Urothelium cell line (cell line): ENCODE data around the gene TTC3.

Source experiments
- DNase-seq: peaks from one replicate; pipeline ENCODE4 v3.0.0; 2011; ENCODE audit warnings: low spot score, mixed read lengths
- FAIRE-seq: peaks from 2 replicates; lab custom pipeline; 2011; peaks lifted over from hg19 to GRCh38; lab: Jason Lieb, UNC

The TTC3 gene

GRCh38 chr21:37186983-37187382, 113.9 kb downstream of the TTC3 start:
- FAIRE-seq, result no peak

GRCh38 chr21:37188825-37189224, 115.8 kb downstream of the TTC3 start:
- FAIRE-seq, result no peak
- DNase-seq, result no peak

More at GRCh38 chr21:37186983-37187382, 113.9 kb downstream of the TTC3 start:
- no peak for DNase-seq

- DNase-seq, result no peak
- FAIRE-seq, result no peak
These were observed 119.0 kb downstream of the TTC3 start for GRCh38 chr21:37192019-37192418.

DNA sequence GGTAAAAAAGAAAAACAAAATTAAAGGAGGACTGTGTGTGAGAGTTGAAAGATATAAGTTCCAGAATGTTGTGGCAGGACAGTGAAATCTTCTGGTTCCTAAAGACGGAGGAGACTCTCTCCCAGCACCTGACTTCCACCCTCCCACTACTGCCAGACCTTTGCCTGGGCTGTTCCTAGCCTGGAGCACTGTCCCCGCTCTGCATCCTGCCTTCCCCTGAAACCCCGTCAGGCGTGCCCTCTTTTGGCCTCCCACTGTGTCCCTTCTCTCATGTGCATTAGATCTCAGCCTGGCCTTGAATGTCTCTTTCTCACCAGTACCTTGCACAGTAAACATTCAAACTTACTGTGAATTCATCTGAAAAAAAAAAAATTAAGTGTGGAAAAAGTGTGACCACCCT, 120.0 kb downstream of the TTC3 start:
- FAIRE-seq (no peak), DNase-seq (no peak)

DNA sequence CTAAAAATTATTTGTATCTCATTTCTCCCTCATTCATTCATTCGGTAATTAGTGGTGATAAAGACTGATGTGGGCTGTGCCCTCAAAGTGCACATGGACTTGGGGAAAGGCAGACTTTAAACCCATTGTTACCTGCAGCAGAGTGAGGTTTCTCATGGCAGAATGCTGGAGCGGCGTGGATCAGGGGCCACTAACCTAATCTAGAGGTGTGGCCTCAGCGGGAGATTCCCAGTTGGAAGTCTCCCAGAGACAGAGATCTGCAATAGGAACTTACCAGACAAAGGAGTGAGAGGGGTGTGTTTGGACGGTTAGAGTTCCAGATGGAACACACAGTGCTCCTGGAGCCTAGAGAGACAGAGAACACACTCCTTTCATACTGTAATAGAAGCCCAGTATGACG, 120.6 kb downstream of the TTC3 start:
- no peak for DNase-seq
- FAIRE-seq, result no peak

- no peak for DNase-seq
- FAIRE-seq, result no peak
These were observed 122.0 kb downstream of the TTC3 start for GRCh38 chr21:37195059-37195458.

DNA sequence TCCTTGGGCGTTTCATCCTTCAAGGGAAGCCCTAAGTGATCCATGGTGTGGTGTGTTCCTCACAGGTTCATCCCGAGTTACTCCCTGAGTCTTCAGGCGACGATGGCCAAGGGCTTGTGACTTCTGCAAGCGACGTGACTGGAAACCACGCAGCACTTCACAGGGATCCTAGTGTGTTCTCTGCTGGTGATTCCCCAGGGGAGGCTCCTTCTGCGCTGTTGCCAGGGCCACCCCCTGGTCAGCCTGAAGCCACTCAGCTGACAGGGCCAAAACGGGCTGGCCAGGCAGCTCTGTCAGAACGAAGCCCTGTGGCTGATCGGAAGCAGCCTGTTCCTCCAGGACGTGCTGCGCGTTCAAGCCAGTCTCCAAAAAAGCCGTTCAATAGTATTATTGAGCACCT, 122.6 kb downstream of the TTC3 start:
- FAIRE-seq, result no peak
- no peak for DNase-seq

DNA sequence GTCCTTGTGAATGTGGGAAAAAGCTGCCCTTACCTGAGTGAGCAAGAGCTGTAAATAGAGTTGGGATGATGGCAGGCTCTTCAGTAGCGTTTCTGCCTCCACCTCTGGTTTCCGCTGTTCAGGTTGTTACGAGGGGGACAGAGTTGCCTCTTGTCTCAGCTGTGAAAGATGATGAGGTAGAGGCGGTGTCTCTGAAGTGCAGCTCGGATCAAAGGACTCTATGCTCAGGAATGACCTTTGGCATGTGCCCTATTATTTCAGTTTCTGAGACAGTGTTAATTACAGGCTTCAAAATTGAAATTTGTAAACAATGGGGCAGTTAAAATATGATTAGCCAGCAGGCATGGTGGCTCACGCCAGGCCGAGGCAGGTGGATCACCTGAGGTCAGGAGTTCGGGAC, 123.8 kb downstream of the TTC3 start:
- FAIRE-seq (no peak), DNase-seq (no peak)

DNA sequence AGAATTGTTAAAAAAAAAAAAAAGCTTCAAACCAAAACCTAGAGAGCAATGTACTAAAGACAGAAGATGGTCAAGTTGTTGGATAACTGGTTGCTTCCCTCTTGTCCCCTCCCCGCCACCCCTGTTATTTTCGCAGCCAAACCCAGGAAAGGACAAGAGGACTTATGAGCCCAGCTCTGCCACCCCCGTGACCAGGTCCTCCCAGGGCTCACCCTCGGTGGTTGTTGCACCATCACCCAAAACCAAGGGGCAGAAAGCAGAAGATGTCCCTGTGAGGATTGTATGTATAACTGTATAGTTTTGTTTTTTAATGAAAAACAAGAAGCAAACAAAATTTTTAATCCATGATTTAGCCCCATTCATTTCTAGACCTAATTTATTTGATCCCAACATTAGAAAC, 124.7 kb downstream of the TTC3 start:
- no peak for FAIRE-seq
- no peak for DNase-seq

DNA sequence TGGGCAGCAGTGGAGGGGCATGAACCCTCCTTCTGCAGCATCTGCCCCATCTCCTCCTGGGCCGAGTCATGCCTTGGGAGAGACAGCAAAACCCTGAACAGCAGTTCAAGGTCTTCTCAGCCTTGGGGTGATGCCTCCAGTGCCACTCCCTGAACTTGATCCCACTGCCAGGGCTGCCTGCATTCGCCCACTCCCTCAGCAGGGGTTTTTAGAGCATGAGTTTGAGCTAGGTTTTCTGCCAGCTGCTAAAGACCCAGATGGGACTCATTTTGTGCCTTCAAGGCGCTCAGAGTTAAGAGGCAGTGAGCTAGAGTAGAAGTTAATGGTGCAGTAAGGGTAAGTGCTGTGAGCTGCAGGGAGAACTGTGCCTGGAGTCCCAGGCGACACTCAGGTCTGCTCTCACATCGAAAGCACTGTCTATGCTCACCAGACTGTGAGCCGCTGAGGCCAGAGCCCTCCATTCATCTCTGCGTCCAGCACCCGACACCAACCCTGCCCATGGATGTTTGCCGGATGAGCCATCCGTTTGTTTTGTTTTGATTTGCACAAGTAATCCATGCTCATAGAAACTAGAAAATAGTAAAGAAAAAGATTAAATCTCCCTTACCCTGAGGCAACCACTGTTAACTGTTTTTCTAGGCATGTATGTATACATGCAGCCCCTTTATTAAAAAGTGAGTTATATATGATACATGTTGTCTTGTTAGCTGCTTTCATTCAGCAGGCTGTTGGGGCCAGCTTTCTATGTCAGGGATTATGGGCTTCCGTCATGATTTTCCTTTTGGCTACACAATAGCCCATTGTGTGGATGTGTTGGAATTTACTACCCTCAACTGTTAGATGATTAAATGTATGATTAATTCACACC, 126.2 kb downstream of the TTC3 start:
- FAIRE-seq (no peak), DNase-seq (no peak)

DNA sequence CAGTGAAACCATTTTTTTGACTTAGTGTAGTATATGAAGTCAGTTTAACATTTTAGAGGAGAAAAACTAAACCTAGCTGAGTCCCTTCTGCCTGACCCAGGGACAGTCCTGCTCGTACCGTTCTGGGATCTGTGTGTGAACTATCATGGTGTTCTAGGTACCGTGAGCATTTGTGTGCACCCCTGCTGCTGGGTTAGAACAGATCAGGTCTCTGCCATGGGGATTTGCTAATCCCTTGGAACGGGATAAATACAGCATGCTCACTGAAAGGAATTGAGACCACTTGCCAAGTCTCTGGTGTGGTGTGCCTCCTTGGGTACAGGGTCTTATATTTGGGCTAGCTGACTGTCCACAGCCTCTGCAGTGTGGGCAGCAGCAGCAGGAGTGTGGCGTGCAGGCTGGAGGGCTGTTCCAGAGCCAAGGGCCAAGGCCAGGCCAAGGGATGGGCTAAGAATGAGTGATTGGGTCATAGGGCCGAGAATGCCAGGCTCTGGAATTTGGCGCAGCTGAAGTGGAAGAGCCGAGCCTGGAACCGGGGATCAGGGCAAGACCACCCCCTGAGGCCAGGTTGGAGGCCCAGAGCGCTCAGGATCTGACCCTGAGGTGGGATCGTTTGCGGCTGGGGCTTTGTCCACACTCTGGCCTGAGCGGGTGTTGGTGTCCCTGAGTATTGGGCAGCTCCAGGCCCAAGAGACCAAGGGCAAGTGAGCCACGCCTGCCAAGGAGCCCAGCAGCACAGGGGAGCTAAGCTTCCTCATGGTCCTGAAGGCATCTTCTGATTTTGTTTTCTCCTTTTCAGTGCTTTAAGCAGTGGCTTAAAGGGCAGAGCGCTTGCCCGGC, 127.8 kb downstream of the TTC3 start:
- DNase-seq, result no peak
- no peak for FAIRE-seq

GRCh38 chr21:37202221-37203110, 129.4 kb downstream of the TTC3 start:
- DNase-seq (no peak), FAIRE-seq (no peak)

DNA sequence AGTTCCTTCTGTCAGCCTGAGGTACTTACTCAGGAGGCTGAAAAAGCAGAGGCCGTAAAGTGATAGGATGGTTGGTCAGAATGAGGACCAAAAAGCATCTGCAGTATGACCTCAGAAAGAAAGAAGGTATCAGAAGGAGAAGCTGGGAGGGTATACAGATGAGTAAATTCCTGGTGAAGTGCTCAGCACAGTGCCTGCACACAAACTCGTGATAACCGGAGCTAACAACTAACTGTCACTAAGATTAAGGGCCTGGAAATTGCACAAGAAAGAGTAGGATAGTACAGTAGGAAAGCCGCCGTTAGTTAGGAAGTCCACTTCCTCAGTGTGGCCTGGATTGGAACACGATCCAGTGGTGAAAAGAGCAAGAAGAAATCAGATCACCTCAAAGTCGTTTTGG, 131.5 kb downstream of the TTC3 start:
- no peak for DNase-seq

GRCh38 chr21:37206496-37206895, 133.4 kb downstream of the TTC3 start:
- FAIRE-seq, result no peak
- DNase-seq, result no peak

More for the DNA sequence above, 131.5 kb downstream of the TTC3 start:
- FAIRE-seq, result no peak

DNA sequence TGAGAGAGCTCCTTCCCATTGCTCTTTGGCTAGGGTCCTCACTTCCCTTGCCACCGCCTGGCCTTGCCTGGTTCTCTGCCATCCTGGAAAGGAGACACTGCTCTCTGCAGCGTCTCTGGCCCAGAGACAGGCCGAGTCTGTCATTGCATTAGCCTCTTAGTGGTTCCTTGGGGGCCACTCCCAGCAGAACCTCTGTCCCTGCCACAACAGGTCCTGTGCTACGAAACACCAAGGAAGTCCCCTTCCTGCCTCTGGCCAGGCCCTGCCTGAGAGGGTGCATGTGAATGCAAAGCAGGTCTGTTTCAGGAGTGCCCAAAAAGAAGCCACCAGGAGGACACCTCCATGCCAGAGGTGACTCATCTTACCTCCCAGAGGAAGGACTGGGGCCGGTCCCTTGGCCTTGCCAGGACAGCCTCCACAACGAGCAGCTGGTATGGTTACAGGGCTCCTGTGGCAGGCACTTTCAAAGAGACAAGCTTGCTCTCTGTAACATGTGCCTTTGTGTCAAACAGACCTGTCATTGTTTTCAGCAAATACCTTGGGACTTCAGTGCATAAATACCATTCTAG, 134.5 kb downstream of the TTC3 start:
- FAIRE-seq, result no peak
- DNase-seq, result no peak

- no peak for DNase-seq
- no peak for FAIRE-seq
These were observed 135.1 kb downstream of the TTC3 start for GRCh38 chr21:37208056-37208721.

GRCh38 chr21:37208741-37209225, 135.7 kb downstream of the TTC3 start:
- FAIRE-seq (no peak), DNase-seq (no peak)

GRCh38 chr21:37210130-37210529, 137.1 kb downstream of the TTC3 start:
- FAIRE-seq (no peak), DNase-seq (no peak)

- FAIRE-seq, result no peak
- DNase-seq, result no peak
These were observed 137.7 kb downstream of the TTC3 start for GRCh38 chr21:37210799-37211198.

DNA sequence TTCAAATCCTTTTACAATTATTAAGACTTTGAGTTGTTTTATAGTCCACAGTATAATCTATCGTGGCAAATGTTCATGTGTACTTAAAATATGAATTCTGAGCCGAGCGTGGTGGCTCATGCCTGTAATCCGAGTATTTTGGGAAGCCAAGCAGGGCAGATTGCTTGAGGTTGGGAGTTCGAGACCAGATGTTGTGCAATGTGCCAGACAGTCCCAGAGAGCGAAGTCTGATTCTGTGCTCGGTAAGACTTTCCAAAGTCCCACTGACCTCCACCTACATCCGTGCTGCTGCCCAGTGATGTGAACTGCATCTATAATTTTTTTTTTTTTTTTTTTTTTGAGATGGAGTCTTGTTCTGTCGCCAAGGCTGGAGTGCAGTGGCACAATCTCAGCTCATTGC, 141.9 kb downstream of the TTC3 start:
- DNase-seq (no peak), FAIRE-seq (no peak)
